Vagina (tissue), 2 donors: Measurements from ENCODE around the gene C3orf22. TPM values are rescaled to one million over a fixed set of nuclear protein-coding genes. Genes with fewer than 3 reads are reported as not detected.

Experiments used
- DNase-seq, 2 donors: peaks; one replicate each; pipeline ENCODE4 v3.0.0-alpha.2; 2017; ENCODE audit errors: extremely low spot score in 2 of 2
- H3K27ac ChIP-seq: fragments of 200-600 bp; sonication (generic); one replicate; pipeline ENCODE4 v1.5.1; 2019
- H3K27me3 ChIP-seq: fragments of 200-600 bp; sonication (generic); one replicate; pipeline ENCODE4 v1.5.1; 2019
- H3K36me3 ChIP-seq, 2 donors: fragments of 200-600 bp; sonication (generic); one replicate each; pipeline ENCODE4 v1.5.1; 2017 to 2019
- H3K4me1 ChIP-seq: fragments of 200-600 bp; sonication (generic); one replicate; pipeline ENCODE4 v1.5.1; 2019
- H3K4me3 ChIP-seq, 2 donors: fragments of 200-600 bp; sonication (generic); 1 replicate in 1 of 2; 2 replicates in 1 of 2; pipeline ENCODE4 v1.5.1; 2016 to 2019
- H3K9me3 ChIP-seq: fragments of 200-600 bp; sonication (generic); one replicate; pipeline ENCODE4 v1.5.1; 2019
- POLR2A ChIP-seq, 2 donors: fragments of 450-650 bp; IDR thresholded peaks; one replicate each; pipeline ENCODE4 v1.6.1; 2017; ENCODE audit warnings: antibody characterized with exemption in 2 of 2, mild to moderate bottlenecking in 2 of 2, moderate library complexity in 2 of 2
- POLR2AphosphoS5 ChIP-seq, 2 donors: sonication (generic); formaldehyde crosslinking; IDR thresholded peaks; one replicate each; pipeline ENCODE4 v1.9.0; 2017; ENCODE audit warnings: antibody characterized with exemption in 2 of 2, mild to moderate bottlenecking in 2 of 2, low read depth in 1 of 2; ENCODE audit not compliant: insufficient read depth in 1 of 2
- intact Hi-C: fragments of 100-400 bp; cut with DNase I; formaldehyde crosslinking; loops from one replicate; pipeline ENCODE4 v1.15.1; 2023
- total RNA-seq: library from RNA; depleted of rRNA; stranded (reverse); fragments of >200 nt; gene quantifications from one replicate; pipeline ENCODE4 v1.2.3, GENCODE V29; 2016
- TF ChIP-seq, protein P1 (sequence below), 3 experiments: fragments of 450-650 bp in 2 of 3; fragments of 200-600 bp in 1 of 3; sonication (generic) in 1 of 3; IDR thresholded peaks; one replicate each; pipeline ENCODE4 v1.5.1; 2017 to 2019; ENCODE audit warnings: antibody characterized with exemption in 3 of 3, mild to moderate bottlenecking in 2 of 3, moderate library complexity in 2 of 3

The C3orf22 gene
- total RNA-seq, 1 donor from 2014 or later: not detected

DNA sequence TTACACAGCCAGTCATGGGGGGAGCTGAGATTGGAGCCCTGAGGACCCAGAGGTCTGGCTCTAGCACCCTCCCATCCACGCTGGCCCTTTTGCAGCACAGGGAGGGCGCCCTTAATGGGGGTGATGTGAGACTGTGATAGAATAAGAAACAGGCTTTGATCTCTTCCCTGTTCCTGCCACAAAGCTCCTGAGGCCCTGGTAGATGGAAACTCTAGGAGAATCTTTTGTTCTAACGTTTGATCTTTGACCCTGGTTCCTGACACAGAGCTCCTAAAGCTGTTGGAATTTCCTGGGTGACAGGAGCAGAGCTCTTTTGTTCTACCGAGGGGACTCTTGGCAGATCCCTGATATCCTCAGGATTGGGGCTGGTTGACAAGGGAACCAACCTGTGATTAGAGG lies 40.0 kb downstream of the C3orf22 start:
- intact Hi-C loops: no loop called here

DNA sequence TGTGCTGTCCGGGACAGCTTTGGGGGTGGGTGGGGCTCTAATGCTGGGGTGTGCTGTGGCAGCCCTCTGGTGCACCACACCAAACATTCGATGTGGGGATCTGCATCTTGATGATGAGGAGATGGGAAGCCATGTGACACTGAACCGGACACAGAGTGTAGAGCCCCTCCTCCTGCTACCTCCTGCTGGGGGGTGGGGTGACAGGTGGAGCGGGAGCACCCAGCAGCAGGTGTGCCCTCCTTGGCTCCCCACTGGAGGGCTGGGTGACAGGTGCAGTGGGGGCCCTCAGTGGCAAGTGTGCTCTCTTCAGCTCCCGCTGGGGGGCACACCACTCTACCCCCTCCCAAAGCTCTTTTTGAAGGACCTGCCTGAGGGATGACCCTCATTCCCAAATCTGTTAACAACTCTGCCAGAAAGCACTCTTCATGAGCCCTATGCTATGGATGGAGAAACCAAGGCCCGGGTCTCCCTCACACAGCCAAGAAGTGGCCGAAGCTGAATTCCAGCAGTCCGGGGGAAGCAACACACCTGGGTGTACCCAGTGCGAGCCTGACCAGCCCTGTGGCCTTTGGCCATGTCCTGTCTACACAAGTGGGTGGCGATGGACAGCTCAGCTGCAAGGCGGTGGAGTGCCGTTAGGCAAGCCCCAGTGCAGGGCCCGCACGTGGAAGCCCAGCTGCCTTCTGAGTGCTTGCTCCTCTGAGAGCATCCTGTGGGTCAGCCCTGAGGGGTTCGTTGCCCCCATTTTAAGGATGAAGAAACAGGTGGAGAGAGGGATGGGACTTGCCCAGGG lies 40.5 kb downstream of the C3orf22 start:
- Histone ChIP-seq H3K9me3 (no peaks in the 10 kb centered on the region), H3K4me3 (no peak overlapping the region), H3K27ac (no peak overlapping the region), H3K36me3 (no peaks in the 10 kb centered on the region), H3K4me1 (no peaks in the 10 kb centered on the region), H3K27me3 (no peaks in the 10 kb centered on the region)
- DNase-seq: no peak
- TF ChIP-seq, protein P1, sequence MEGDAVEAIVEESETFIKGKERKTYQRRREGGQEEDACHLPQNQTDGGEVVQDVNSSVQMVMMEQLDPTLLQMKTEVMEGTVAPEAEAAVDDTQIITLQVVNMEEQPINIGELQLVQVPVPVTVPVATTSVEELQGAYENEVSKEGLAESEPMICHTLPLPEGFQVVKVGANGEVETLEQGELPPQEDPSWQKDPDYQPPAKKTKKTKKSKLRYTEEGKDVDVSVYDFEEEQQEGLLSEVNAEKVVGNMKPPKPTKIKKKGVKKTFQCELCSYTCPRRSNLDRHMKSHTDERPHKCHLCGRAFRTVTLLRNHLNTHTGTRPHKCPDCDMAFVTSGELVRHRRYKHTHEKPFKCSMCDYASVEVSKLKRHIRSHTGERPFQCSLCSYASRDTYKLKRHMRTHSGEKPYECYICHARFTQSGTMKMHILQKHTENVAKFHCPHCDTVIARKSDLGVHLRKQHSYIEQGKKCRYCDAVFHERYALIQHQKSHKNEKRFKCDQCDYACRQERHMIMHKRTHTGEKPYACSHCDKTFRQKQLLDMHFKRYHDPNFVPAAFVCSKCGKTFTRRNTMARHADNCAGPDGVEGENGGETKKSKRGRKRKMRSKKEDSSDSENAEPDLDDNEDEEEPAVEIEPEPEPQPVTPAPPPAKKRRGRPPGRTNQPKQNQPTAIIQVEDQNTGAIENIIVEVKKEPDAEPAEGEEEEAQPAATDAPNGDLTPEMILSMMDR (IDR thresholded peaks at IDR 0.05): no peak
- TF ChIP-seq POLR2AphosphoS5 (IDR thresholded peaks at IDR 0.05; ENCODE audit: insufficient read depth in 1 of 2, low read depth in 1 of 2) (no peak), POLR2A (IDR thresholded peaks at IDR 0.05) (no peak)
- intact Hi-C loops: no loop called here

More for the DNA sequence above, 40.0 kb downstream of the C3orf22 start:
- no peak overlapping the region for H3K4me3 ChIP-seq
- no peak overlapping the region for H3K27ac ChIP-seq
- H3K9me3 ChIP-seq: no peaks in the 10 kb centered on the region
- H3K4me1 ChIP-seq: peaks cover 2% of the 10 kb centered on the region
- no peaks in the 10 kb centered on the region for H3K27me3 ChIP-seq
- TF ChIP-seq, protein P1 (IDR thresholded peaks at IDR 0.05): no peak
- TF ChIP-seq POLR2A (IDR thresholded peaks at IDR 0.05) (no peak), POLR2AphosphoS5 (IDR thresholded peaks at IDR 0.05; ENCODE audit: insufficient read depth in 1 of 2, low read depth in 1 of 2) (no peak)
- H3K36me3 ChIP-seq: no peaks in the 10 kb centered on the region
- DNase-seq: no peak

DNA sequence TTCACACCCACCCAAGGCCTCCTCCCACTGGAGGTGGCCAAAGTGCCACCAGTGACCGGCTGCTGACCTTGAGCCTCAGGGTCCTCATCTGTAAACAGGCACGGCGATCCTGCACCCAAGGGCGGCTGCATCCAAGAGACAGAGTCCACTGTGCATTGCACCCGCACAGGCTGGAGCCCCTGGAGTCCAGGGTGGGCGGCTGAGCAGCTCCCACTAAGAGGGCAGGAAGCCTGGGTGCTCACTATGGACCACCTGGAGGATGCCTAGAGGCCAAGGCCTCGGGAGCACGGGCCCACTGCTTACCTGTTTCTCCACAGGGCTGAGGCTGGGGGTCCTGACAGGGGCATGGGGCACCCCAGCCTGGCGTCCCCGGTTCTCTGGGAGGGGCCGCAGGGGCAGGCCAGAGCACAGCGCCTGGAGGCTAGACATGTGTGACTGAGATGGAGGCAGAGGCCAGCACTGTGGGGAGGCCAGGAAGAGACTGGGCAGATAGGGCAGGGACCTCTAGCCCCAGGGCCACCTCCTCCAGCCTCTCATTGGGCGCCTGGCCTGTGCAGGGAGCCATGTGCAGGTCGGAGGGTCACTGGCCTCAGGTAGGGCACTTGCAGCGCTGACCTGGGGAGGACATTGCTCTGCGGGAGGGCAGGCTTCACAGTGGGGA lies 41.3 kb downstream of the C3orf22 start, which contains the start of gene UROC1:
TSS of gene UROC1 (minus strand) at position 483 of the 661 bp plus-strand sequence. CDS start at position 429, 54 bp downstream.
- TF ChIP-seq POLR2A (IDR thresholded peaks at IDR 0.05) (no peak), POLR2AphosphoS5 (IDR thresholded peaks at IDR 0.05; ENCODE audit: insufficient read depth in 1 of 2, low read depth in 1 of 2) (no peak)
- TF ChIP-seq, protein P1 (IDR thresholded peaks at IDR 0.05): no peak

DNA sequence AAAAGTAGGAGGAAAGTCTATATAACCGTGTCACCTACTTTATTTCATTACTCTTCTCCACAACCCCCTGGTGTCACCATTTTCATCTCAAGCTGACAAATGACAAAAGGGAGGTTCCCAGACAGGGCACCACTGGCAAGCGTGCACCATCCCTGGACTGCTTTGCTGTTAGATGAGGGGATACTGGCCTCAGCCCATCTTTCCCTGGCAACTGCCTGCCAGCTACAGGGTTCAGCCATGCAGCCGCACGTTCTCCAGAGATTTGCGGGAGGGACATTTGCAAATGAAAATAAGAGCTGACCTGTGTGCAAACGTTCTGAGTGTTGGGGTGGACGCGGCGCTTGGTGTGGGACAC lies 41.8 kb downstream of the C3orf22 start:
- Histone ChIP-seq H3K27ac (no peak overlapping the region), H3K4me3 (no peak overlapping the region), H3K9me3 (no peaks in the 10 kb centered on the region), H3K27me3 (no peaks in the 10 kb centered on the region), H3K36me3 (no peaks in the 10 kb centered on the region), H3K4me1 (no peaks in the 10 kb centered on the region)
- intact Hi-C loops: no loop called here
- TF ChIP-seq, protein P1 (IDR thresholded peaks at IDR 0.05): no peak
- TF ChIP-seq POLR2AphosphoS5 (IDR thresholded peaks at IDR 0.05; ENCODE audit: insufficient read depth in 1 of 2, low read depth in 1 of 2) (no peak), POLR2A (IDR thresholded peaks at IDR 0.05) (no peak)
- no peak for DNase-seq

More for the DNA sequence above, 41.3 kb downstream of the C3orf22 start, which contains the start of gene UROC1:
- Histone ChIP-seq H3K4me3 (no peak within 1 kb of the TSS), H3K9me3 (no peaks in the 10 kb centered on the region), H3K36me3 (no peaks in the 10 kb centered on the region), H3K27ac (no peak within 1 kb of the TSS), H3K4me1 (no peaks in the 10 kb centered on the region), H3K27me3 (no peaks in the 10 kb centered on the region)
- no peak for DNase-seq
- intact Hi-C loops: no loop called here
